Prostate gland (tissue), 2 donors: Measurements from ENCODE around the gene PPP1R14B. TPM values are rescaled to one million over a fixed set of nuclear protein-coding genes. Genes with fewer than 3 reads are reported as not detected.

Source experiments
- DNase-seq: peaks from one replicate; pipeline ENCODE4 v3.0.0-alpha.2; 2019; ENCODE audit warnings: low spot score
- H3K27ac ChIP-seq, 2 donors: fragments of 200-600 bp; sonication (generic); 2 replicates each; pipeline ENCODE4 v1.5.1; 2017 to 2019
- H3K27me3 ChIP-seq: fragments of 200-600 bp; sonication (generic); replicated peaks from 2 replicates; pipeline ENCODE4 v1.5.1; 2019; ENCODE audit not compliant: insufficient read depth
- H3K36me3 ChIP-seq, 2 donors: fragments of 200-600 bp; sonication (generic); 1 replicate in 1 of 2; 2 replicates in 1 of 2; pipeline versions ENCODE4 v1.5.1 to v1.8.1; 2017 to 2019
- H3K4me1 ChIP-seq: fragments of 200-600 bp; sonication (generic); replicated peaks from 2 replicates; pipeline ENCODE4 v1.5.1; 2019
- H3K4me3 ChIP-seq, 2 donors: fragments of 200-600 bp; sonication (generic); 2 replicates each; pipeline ENCODE4 v1.5.1; 2017 to 2019
- H3K9me3 ChIP-seq: fragments of 200-600 bp; sonication (generic); 2 replicates; pipeline ENCODE4 v1.5.1; 2017
- CTCF ChIP-seq, 4 experiments: fragments of 200-600 bp in 2 of 4; fragments of 450-650 bp in 2 of 4; sonication (generic) in 2 of 4; IDR thresholded peaks; 1 replicate in 3 of 4; 2 replicates in 1 of 4; pipeline ENCODE4 v1.5.1; 2016 to 2019; ENCODE audit warnings: antibody characterized with exemption in 4 of 4, mild to moderate bottlenecking in 2 of 4, moderate library complexity in 2 of 4
- POLR2A ChIP-seq: fragments of 450-650 bp; IDR thresholded peaks from one replicate; pipeline ENCODE4 v1.6.1; 2016; ENCODE audit warnings: antibody characterized with exemption, mild to moderate bottlenecking
- POLR2AphosphoS5 ChIP-seq: sonication (generic); formaldehyde crosslinking; IDR thresholded peaks from one replicate; pipeline ENCODE4 v1.6.1; 2017; ENCODE audit warnings: antibody characterized with exemption
- WGBS: methylation state at CpG from one replicate; pipeline ENCODE4 v1.1.5; 2018; 5-methylcytosine and 5-hydroxymethylcytosine counted together
- intact Hi-C: fragments of 100-400 bp; cut with DNase I; formaldehyde crosslinking; loops from one replicate; pipeline ENCODE4 v1.14.2; 2022
- total RNA-seq, 2 donors: library from RNA; depleted of rRNA; stranded (reverse); fragments of >200 nt; gene quantifications; one replicate each; pipeline ENCODE4 v1.1.0, GENCODE V29; 2016

Gene PPP1R14B
- total RNA-seq, 2 donors from 2014 or later, result 60.5 to 69.3 TPM

GRCh38 chr11:64229744-64230170 is 17.0 kb downstream of the PPP1R14B start:
- H3K4me1 ChIP-seq, result peaks cover 26% of the 10 kb centered on the region
- 31% methylated on average over 13 of the region's 13 CpGs for WGBS

GRCh38 chr11:64229090-64229743 is 17.5 kb downstream of the PPP1R14B start:
- Histone ChIP-seq H3K36me3 (no peaks in the 10 kb centered on the region), H3K4me1 (peaks cover 26% of the 10 kb centered on the region), H3K4me3 (no peak overlapping the region), H3K27ac (peak overlapping the region in 1 of 2 donors; percentile 92), H3K9me3 (no peaks in the 10 kb centered on the region), H3K27me3 (no peaks in the 10 kb centered on the region)
- intact Hi-C loops, result no loop called here
- TF ChIP-seq CTCF (IDR thresholded peaks at IDR 0.05), result no peak
- TF ChIP-seq POLR2A, result no peak
- 82% methylated on average over 12 of the region's 12 CpGs for WGBS
- DNase-seq, result no peak

More at GRCh38 chr11:64229744-64230170, 17.0 kb downstream of the PPP1R14B start:
- Histone ChIP-seq H3K4me3 (peak overlapping the region; percentile 61 to 82), H3K27ac (peak overlapping the region; percentile 88 to 92), H3K36me3 (no peaks in the 10 kb centered on the region), H3K9me3 (no peaks in the 10 kb centered on the region), H3K27me3 (no peaks in the 10 kb centered on the region)
- no peak for TF ChIP-seq CTCF (IDR thresholded peaks at IDR 0.05)
- intact Hi-C loops, result no loop called here
- no peak for DNase-seq

- intact Hi-C loops, result loop anchor here (1.0 kb wide), 1 partner anchor 10 kb away; no protein-coding TSS in a partner anchor
- no peak for DNase-seq
- peaks cover 20% of the 10 kb centered on the region for H3K4me1 ChIP-seq
- H3K27ac ChIP-seq, result peak overlapping the region; percentile 86 to 88
- H3K36me3 ChIP-seq, result no peaks in the 10 kb centered on the region
- no peak for TF ChIP-seq POLR2A
- TF ChIP-seq POLR2AphosphoS5, result no peak
- TF ChIP-seq CTCF (IDR thresholded peaks at IDR 0.05), result no peak
- H3K27me3 ChIP-seq, result no peaks in the 10 kb centered on the region
- H3K4me3 ChIP-seq, result peak overlapping the region; percentile 51 to 92
- whole genome bisulfite sequencing, result 60% methylated on average over 3 of the region's 3 CpGs
- no peaks in the 10 kb centered on the region for H3K9me3 ChIP-seq
These were observed 19.3 kb downstream of the PPP1R14B start for GRCh38 chr11:64227405-64227956.

GRCh38 chr11:64226507-64227051 is 20.2 kb downstream of the PPP1R14B start:
- TF ChIP-seq POLR2AphosphoS5, result no peak
- Histone ChIP-seq H3K9me3 (no peaks in the 10 kb centered on the region), H3K27ac (peak overlapping the region; percentile 86 to 88), H3K36me3 (no peaks in the 10 kb centered on the region), H3K27me3 (no peaks in the 10 kb centered on the region), H3K4me3 (peak overlapping the region; percentile 51 to 92), H3K4me1 (peaks cover 20% of the 10 kb centered on the region)
- intact Hi-C loops, result loop anchor here (1.0 kb wide), 1 partner anchor 11 kb away; no protein-coding TSS in a partner anchor
- 12% methylated on average over 25 of the region's 26 CpGs for WGBS
- no peak for DNase-seq

- DNase-seq, result peak; percentile 90
- intact Hi-C loops, result no loop called here
- Histone ChIP-seq H3K4me1 (peaks cover 20% of the 10 kb centered on the region), H3K4me3 (peak within 1 kb of the TSS; percentile 51 to 92), H3K36me3 (no peaks in the 10 kb centered on the region), H3K9me3 (no peaks in the 10 kb centered on the region), H3K27ac (peak within 1 kb of the TSS; percentile 86 to 88), H3K27me3 (no peaks in the 10 kb centered on the region)
- TF ChIP-seq POLR2A, result peak; percentile 86
- TF ChIP-seq CTCF (IDR thresholded peaks at IDR 0.05), result peak in 1 of 4 experiments; percentile 24
- TF ChIP-seq POLR2AphosphoS5, result peak; percentile 96
- WGBS, result 1% methylated on average over 50 of the region's 54 CpGs
These were observed 20.9 kb downstream of the PPP1R14B start, which contains the start of the genes NUDT22 and TRPT1 for GRCh38 chr11:64225608-64226506. Gene NUDT22, plus strand, starts transcription at chr11:64226274. Its CDS starts 379 bp downstream, at chr11:64226653. Gene TRPT1, minus strand, starts transcription at chr11:64226186. Its CDS starts 326 bp downstream, at chr11:64225860.
